Neural crest cell (in vitro differentiated cells): Measurements from ENCODE around the gene RAB3C. TPM values are rescaled to one million over a fixed set of nuclear protein-coding genes. Genes with fewer than 3 reads are reported as not detected.
"Not testable (repeated sequence)": the region's sequence is repeated elsewhere in the genome, so short reads cannot be mapped to it uniquely, and the experiment has no call there.

Source experiments
- DNase-seq: peaks from one replicate; pipeline ENCODE4 v3.0.0; 2021; ENCODE audit warnings: low read depth, mixed read lengths, low spot score
- H3K27ac Mint-ChIP-seq: one replicate; pipeline ENCODE4 v1.8.0; 2021; ENCODE audit warnings: mild to moderate bottlenecking, mixed read lengths; ENCODE audit not compliant: unreplicated experiment
- H3K27me3 Mint-ChIP-seq: 2 replicates; pipeline ENCODE4 v1.8.0; 2021; ENCODE audit warnings: low read depth, mild to moderate bottlenecking, mixed read lengths
- H3K36me3 Mint-ChIP-seq: 2 replicates; pipeline ENCODE4 v1.8.0; 2021; ENCODE audit warnings: low read depth, mild to moderate bottlenecking, mixed read lengths
- H3K4me1 Mint-ChIP-seq: 2 replicates; pipeline ENCODE4 v1.8.0; 2021; ENCODE audit warnings: mixed read lengths
- H3K4me3 Mint-ChIP-seq: one replicate; pipeline ENCODE4 v1.8.0; 2021; ENCODE audit warnings: mild to moderate bottlenecking, mixed read lengths
- H3K9me3 Mint-ChIP-seq: 2 replicates; pipeline ENCODE4 v1.8.0; 2021; ENCODE audit warnings: mixed read lengths
- CTCF ChIP-seq: fragments of 200-600 bp; sonication (generic); conservative IDR thresholded peaks from 2 replicates; pipeline ENCODE4 v1.5.0; 2021; ENCODE audit warnings: antibody characterized with exemption, mild to moderate bottlenecking
- total RNA-seq: library from RNA; stranded (reverse); gene quantifications from 2 replicates; pipeline ENCODE4 v1.2.1, GENCODE V29; 2021

RAB3C gene
- total RNA-seq, 1 donor from 2014 or later: 13.6 TPM

- no peak for DNase-seq
- no peaks in the 10 kb centered on the region for H3K4me1 Mint-ChIP-seq
- H3K36me3 Mint-ChIP-seq: no peaks in the 10 kb centered on the region
- H3K4me3 Mint-ChIP-seq: no peak overlapping the region
- peaks cover 7% of the 10 kb centered on the region for H3K27me3 Mint-ChIP-seq
- H3K27ac Mint-ChIP-seq: no peak overlapping the region
- no peak for TF ChIP-seq CTCF
- H3K9me3 Mint-ChIP-seq: peaks cover 11% of the 10 kb centered on the region
Observed at GRCh38 chr5:58571501-58571900, 11.4 kb upstream of the RAB3C start.

GRCh38 chr5:58572973-58573372 lies 9.9 kb upstream of the RAB3C start:
- H3K36me3 Mint-ChIP-seq, H3K4me3 Mint-ChIP-seq, H3K4me1 Mint-ChIP-seq, H3K27me3 Mint-ChIP-seq, H3K27ac Mint-ChIP-seq, DNase-seq: not testable (repeated sequence)
- H3K9me3 Mint-ChIP-seq: peaks cover 11% of the 10 kb centered on the region

- Mint-ChIP-seq H3K27me3 (peaks cover 44% of the 10 kb centered on the region), H3K27ac (no peak overlapping the region), H3K4me1 (peaks cover 25% of the 10 kb centered on the region), H3K9me3 (no peaks in the 10 kb centered on the region), H3K4me3 (peak overlapping the region; percentile 64), H3K36me3 (no peaks in the 10 kb centered on the region)
- no peak for TF ChIP-seq CTCF
- DNase-seq: no peak
Observed at GRCh38 chr5:58579781-58580180, 3.1 kb upstream of the RAB3C start.

- peak overlapping the region; percentile 98 for H3K4me3 Mint-ChIP-seq
- no peak for TF ChIP-seq CTCF
- H3K36me3 Mint-ChIP-seq: no peaks in the 10 kb centered on the region
- peaks cover 25% of the 10 kb centered on the region for H3K4me1 Mint-ChIP-seq
- DNase-seq: peak; percentile 25
- no peaks in the 10 kb centered on the region for H3K9me3 Mint-ChIP-seq
- peak overlapping the region; percentile 51 for H3K27ac Mint-ChIP-seq
- peaks cover 50% of the 10 kb centered on the region for H3K27me3 Mint-ChIP-seq
Observed at GRCh38 chr5:58582019-58582802, 664 bp upstream of the RAB3C start.

- DNase-seq: no peak
- H3K27ac Mint-ChIP-seq: no peak overlapping the region
- no peaks in the 10 kb centered on the region for H3K27me3 Mint-ChIP-seq
- no peaks in the 10 kb centered on the region for H3K4me1 Mint-ChIP-seq
- TF ChIP-seq CTCF: no peak
- no peak overlapping the region for H3K4me3 Mint-ChIP-seq
- no peaks in the 10 kb centered on the region for H3K9me3 Mint-ChIP-seq
- no peaks in the 10 kb centered on the region for H3K36me3 Mint-ChIP-seq
Observed at GRCh38 chr5:58595952-58596351, 13.1 kb downstream of the RAB3C start.

- H3K9me3 Mint-ChIP-seq: peaks cover 8% of the 10 kb centered on the region
- no peaks in the 10 kb centered on the region for H3K27me3 Mint-ChIP-seq
- DNase-seq: no peak
- no peaks in the 10 kb centered on the region for H3K4me1 Mint-ChIP-seq
- H3K36me3 Mint-ChIP-seq: peaks cover 7% of the 10 kb centered on the region
- no peak overlapping the region for H3K4me3 Mint-ChIP-seq
- no peak for TF ChIP-seq CTCF
- no peak overlapping the region for H3K27ac Mint-ChIP-seq
Observed at GRCh38 chr5:58598440-58598839, 15.6 kb downstream of the RAB3C start.
